NOMO-1 treated with DMSO at 0.1 percent for 48 hours (cell line): ENCODE measurements around the gene ANAPC4.
A peak's percentile ranks its signal among the peaks of the same experiment; 100 is the strongest.
"Not testable (repeated sequence)": the region's sequence is repeated elsewhere in the genome, so short reads cannot be mapped to it uniquely, and the experiment has no call there.

ENCODE experiments used
- DNase-seq: peaks from one replicate; lab custom pipeline; 2025; ENCODE audit not compliant: unreplicated experiment; lab: John Stamatoyannopoulos, UW

Gene ANAPC4, protein sequence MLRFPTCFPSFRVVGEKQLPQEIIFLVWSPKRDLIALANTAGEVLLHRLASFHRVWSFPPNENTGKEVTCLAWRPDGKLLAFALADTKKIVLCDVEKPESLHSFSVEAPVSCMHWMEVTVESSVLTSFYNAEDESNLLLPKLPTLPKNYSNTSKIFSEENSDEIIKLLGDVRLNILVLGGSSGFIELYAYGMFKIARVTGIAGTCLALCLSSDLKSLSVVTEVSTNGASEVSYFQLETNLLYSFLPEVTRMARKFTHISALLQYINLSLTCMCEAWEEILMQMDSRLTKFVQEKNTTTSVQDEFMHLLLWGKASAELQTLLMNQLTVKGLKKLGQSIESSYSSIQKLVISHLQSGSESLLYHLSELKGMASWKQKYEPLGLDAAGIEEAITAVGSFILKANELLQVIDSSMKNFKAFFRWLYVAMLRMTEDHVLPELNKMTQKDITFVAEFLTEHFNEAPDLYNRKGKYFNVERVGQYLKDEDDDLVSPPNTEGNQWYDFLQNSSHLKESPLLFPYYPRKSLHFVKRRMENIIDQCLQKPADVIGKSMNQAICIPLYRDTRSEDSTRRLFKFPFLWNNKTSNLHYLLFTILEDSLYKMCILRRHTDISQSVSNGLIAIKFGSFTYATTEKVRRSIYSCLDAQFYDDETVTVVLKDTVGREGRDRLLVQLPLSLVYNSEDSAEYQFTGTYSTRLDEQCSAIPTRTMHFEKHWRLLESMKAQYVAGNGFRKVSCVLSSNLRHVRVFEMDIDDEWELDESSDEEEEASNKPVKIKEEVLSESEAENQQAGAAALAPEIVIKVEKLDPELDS

DNA sequence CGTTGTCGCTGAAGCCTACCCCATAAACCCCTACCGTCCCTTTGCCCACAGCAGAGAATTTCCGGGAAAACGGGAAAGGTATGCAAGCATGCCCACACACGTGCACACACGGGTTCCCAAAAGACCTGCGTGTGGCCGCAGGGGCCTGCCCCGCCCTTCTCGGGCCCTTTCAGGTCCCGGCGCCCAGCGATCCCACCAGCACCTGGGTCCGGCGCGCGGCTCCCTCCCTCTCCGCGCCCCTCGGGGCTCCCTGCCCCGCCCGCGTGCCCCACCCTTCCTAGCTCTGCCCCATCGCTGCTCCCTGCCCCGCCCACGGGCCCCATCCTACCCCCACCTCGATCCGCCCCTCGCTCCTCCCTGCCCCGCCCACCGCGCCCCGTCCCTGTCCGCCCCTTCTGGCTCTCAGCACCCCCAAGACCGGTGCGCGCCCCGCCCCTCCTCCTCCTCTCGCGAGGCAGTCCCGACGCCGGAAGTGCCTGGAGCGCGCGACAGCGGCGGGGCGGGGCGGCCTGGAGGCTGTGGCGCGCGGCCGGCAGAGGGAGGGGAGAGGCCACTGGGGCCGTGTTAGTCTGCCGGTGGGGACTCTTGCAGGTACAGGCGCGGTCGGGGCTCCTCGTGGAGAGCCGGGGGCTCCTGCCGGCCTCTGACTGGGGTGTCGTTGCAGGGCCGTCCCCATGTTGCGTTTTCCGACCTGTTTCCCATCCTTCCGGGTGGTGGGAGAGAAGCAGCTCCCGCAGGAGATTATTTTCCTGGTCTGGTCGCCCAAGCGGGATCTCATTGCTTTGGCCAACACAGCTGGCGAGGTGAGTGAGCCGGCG, at the start of gene ANAPC4:
ANAPC4 (plus strand) TSS at position 510 of the 818 bp plus-strand sequence; CDS start at position 675, 165 bp downstream.
- peak; percentile 93 for DNase-seq

DNA sequence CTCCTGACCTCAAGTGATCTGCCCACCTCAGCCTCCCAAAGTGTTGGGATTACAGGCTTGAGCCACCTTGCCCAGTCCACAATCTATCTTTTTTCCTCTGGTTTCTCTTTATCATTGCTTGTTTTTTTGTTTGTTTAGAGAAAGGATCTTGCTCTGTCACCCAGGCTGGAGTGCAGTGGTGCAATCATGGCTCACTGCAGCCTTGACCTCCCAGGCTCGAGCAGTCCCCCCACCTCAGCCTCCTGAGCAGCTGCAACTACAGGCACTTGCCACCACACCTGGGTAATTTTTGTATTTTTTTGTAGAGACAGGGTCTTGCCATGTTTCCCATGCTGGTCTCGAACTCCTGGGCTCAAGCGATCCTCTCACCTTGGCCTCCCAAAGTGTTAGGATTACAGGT, 48.6 kb upstream of the ANAPC4 start:
- DNase-seq, result not testable (repeated sequence)

DNA sequence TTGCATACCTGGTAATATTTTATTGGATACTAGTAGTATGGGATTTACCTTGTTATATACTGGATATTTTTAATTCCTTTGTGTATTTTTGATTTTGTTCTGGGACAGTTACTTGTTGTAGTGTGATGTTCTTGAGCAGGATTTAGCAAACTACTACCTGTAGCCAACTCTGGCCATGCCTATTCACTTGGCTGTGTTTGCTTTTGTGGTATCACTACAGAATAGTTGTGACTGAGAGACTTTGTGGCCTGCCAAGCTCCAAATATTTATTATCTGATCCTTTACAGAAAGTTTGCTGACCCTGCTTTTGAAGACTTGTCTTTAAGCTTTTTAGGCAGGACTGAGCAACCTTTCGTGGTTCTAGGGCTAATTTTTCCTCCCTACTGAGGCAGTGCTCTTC, 46.7 kb upstream of the ANAPC4 start:
- no peak for DNase-seq

DNA sequence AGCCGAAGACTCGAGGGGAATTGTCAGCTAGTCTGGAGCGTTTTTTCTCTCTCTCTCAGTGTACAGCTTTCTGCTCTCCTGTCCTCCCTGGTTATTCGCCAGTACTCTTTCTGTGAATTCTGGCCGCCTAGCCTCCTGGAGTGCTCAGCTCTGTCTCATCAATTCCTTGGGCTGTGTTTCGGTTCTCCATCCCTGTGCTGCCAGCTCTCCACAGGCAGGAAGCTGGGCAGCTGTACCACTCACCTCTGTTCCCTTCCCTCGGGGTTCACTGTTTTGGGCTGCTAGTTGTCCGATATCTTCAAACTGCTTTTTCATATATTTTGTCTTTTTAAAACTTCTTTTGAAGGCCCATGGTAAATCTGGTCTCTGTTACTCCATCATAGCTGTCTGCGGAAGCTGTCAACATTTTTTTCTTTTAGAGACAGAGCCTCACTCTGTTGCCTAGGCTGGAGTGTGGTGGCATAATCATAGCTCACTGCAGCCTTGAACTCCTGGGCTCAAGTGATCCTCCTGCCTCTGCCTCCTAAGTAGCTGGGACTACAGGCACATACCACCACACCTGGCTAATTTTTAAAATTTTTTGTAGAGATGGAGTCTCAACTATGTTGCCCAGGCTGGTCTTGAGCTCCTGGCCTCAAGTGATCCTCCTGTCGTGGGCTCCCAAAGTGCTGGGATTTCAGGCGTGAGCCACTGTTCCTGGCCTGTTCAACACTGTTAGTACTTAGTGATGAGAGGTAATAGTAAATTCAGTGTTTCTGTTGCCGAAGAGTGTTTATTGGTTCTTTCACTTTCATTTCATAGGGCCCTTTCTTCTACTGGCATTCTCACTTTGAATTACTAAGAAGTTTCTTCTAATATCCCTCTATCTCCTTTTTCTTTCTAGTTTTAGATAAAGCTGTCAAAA, 45.9 kb upstream of the ANAPC4 start:
- no peak for DNase-seq

DNA sequence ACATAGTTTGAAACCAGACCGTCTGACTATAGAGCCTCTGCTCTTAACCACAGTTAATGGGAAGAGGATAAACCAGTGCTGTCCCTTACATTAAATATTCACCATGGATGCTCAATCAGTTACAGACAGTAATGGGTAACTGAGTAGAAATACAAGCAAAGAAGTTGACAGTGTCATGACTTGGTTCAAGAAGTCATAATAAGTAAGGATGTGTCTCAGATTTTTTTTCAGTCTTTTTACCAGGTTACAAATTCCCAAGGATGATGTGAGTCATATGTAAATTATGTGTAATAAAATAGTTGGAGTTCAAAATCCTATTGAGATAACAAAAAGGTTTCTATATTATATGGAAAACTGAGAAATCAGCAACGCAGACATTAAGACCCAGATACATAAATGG, 33.4 kb upstream of the ANAPC4 start:
- no peak for DNase-seq

DNA sequence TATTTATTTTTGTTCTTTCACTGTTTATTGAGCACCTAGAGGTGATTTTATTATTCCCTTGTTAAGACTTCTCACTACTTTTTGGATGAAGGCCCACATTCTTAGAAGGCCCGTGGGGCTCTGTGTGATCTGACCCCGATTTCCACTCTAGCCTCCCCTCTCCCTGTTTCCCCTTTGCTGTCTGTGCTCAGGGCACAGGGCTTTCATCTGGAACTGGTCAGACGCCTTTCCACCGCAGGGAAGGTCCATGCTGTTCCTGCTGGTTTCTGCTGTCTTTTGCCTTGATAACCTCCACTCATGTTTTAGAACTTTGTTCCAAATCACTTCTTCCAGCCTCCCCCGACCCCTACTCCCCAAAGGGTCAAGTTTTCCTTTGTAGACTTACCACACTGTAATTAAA, 31.3 kb upstream of the ANAPC4 start:
- DNase-seq, result no peak

DNA sequence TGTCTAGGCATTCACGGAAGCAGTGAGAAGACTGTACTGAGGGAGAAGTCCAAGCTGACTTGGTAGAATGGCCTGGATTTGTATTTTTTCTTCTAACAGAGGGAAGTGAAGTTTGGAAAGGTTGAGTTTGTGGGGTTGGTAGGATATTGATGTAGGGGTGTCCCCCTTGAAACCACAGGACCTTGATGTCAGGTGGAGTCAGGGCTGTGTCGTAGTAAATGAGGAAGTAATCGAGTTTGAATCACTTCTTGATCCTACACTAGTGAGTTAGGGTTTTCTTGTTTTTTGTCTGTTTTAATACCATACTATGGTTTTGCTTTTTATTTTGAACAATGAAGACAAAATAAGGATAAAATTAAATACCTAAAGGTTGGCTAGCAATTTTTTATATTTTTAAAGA, 30.1 kb upstream of the ANAPC4 start:
- peak; percentile 16 for DNase-seq

DNA sequence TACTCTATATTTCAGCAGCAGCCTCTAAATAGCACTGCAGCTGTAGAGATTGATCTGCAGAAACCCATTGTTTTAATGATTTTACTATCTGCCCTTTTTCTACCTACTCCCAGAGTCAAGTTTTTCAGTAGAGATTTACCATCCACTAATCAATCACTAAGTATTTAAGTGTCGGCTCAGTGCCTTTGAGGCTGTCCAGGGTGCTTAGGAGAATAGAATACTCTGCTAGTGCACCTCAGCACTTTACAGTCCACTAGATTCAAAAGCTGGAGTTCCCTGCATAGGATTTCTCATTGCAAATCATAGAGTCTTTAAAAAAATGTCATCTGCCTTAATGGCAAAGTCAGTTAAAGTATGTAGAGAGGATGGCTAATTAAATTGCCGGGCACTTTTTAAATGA, 29.6 kb upstream of the ANAPC4 start:
- DNase-seq, result no peak

DNA sequence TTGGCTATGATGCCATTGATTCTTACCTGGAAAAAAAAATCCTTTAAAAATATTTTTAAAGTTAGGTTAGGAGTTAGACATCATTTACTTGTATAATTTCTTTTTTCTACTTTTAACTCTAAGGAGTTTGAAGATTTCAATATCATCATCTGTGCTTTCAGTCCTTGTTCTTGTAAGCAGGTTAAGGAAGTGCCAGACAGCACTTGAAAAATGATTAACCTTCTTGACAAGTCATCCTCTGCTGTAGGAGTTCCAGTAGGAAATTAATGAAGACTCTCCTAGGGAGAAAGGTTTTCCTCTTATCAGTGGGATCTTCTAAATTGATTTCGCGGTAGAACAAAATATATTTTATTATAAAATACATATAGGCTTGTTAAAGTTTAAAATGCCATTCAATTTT, 29.1 kb upstream of the ANAPC4 start:
- no peak for DNase-seq

DNA sequence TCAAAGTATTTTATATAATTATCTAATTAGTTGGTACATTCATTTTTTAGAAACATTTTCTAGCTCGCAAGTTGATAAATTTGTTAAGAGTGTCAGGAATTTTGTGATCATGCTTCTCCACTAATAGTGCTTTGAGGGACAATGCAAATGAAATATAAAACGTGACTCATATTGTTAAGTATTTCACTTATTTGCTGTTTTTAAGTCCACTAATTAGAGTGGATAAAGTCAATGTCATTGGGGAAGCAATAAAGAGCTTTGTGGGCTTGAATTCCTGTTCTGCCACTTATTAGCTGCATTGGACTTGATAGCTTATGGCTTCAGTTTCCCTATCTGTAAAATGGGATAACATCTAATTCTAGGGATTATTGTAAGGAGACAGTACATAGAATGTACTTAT, 26.5 kb upstream of the ANAPC4 start:
- DNase-seq, result no peak

DNA sequence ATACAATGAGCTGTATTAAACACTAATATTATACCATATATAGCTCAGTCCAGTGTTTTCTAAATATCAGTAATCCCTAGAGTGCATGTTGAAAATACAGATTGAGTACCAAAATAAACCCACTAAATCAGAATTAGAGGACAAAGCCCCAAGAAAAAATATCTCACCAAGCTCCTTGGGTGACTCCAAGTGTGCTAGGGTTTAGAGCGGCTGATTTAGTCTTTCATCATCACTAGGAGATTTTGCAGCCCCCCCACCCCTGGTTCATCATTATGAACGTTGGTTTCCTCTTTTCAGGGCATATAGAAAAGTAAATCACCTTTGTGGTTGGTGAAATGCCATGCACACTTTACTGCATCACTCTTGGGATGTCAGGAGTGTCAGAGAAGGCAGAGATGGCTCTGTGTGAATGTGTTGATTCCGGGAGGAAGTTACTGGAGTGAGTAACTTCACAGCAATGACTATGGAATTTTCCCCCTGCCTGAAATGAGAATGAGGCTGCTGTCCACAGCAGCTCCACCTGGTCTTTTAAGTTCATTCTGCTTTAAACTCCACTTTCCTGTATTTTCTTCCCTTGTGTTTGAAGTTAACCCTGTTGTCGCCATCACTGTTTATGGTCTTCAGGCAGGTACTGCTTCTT, 25.2 kb upstream of the ANAPC4 start:
- no peak for DNase-seq

DNA sequence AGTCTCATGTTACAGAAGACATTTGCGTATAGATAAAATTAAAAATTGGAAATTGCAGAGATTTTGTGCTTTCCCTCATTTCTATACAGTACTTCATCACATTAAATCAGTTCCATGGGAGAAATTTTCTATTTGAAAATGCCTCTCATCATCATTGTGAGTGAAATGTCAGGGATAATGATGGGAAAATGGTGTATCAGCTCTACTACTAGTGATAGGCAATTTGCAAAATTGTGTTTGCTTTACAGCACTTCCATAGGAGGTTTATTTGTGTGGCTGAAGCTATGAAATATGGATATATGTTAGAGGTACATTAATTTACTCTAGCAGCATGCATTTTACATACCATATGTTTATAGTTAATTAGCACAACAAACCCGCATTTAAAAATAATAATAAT, 21.0 kb upstream of the ANAPC4 start:
- no peak for DNase-seq

DNA sequence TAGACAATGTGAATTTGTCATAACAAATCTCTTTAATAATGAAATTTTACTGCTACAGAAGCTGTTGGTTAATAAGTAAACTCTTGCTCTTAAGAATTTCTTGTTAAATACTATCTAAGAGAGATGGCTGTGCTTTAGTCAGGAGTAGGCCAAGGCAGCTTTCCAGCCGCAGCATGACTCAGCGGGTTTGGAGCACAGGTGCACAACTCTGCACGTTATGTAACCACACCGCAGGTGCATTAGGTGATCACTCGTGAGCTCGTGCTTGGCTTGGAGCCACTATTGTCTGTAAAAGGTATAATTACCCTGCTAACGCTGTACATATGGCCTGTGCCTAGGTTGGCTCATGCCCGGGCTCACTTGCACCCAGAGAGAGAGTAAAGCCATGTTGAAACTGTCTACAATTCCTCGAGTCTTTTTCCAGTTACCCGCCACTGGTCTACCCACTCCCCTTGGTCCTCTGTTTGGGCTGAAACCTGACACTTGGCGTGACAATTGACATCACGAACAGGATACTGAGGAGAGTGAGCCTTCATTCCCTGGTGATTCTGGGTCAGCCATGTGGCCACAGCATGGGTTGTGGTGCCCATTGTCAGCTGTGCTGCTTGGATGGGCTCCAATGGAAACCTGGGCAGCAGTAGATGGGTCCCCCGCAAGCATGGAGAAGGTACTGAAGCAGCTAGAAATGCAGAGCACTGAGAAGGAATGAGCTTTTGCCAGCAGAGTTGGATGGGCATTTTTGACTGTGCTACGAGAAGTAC, 18.4 kb upstream of the ANAPC4 start:
- DNase-seq, result no peak

DNA sequence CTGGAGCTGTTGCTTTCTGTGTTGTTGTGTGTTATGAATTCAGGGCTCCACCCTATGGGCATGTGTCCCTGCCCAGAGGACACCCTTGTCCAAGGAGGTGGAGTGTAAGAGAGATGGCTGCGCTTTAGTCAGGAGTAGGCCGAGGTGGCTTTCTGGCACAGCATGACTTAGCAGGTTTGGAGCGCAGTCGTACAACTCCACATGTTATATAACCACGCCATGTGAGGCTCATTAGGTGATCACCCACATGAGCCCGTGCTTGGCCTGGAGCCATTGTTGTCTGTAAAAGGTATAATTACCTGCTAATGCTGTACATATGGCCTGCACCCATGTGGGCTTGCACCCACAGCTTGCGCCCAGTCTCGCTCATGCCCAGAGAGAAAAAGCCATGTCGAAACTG, 15.8 kb upstream of the ANAPC4 start:
- no peak for DNase-seq

DNA sequence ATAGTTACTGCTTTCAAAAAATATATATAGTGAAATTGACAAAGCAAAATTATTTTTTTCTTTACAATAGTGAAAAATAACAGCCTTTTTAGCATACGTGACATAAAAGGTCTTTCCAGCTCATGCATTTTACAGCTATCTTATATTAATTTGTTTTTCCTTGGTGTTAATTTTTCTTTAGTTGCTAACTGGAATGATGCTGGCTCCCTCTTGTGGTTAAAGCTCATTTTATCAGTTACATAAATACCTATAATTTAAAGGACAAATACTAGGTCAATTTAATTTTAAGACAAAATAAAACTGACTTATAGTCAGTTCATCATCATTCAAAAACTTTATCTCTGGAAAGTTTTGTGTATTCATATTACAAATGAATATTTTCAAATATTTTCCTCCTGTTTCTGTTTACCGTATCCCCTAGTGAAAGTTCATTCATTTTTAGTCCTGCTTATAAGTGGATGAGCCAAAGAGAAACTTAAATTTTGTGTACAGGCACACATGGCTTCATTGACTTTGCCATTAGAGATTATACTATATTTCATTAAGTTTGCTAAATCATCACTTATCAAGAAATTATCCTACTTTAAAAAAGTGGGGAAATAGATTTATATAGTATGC, 9.9 kb upstream of the ANAPC4 start:
- peak; percentile 28 for DNase-seq

DNA sequence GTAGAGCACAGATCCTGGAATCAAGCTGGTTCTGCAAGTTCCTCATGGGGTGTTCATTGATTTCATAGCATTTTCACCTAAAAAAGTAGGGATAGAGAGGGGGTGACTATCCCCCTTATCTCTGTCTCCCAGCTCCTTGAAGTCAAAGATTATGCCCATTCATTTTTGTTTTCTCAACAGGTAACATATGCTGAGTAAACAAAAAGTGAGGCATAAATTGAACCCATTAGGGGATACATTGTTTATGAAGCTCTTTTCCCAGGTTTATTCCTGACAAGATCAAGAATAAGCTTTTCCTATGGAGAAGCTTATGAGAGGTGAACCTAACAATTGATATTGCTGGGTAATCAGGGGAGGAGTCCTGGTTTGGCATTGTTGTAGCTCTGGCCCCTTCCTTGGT, 9.2 kb upstream of the ANAPC4 start:
- DNase-seq, result no peak

DNA sequence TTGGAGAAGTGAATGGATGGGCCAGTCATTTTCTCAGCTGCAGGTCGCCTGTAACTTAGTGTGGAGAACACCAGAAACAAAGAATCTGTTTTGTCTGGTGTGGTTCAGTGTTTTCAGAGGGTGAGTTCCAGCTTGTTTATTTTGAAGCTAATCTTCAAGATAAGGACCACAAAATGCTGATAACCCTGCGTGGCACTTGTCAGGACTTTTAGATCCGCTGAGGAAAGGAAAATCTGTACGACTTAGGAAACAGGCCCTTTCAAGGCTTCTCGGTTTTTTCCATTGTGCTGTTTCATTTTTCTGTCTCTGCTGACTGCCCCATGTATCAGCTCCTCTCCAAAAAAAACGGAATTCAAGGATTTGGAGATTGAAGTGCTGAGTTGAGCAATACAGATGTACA, 8.7 kb upstream of the ANAPC4 start:
- DNase-seq, result no peak

DNA sequence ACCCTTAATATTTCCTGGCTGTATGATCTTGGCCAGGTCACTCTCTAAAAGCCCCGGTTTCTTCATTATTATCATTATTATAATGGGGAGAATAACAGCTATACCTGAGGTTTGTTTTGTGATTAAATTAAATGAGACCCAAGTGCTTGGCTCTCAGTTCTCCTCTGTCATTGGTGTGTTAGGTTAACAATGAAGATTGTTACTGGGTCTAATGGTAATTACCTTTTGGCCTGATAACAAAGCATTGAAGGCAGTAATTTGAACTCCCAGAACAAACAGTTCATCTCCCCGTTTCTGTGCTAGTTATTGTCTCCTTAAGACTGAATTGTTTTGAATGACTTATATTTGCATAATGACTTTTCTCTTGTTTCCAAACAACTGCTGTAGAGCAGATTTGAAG, 6.8 kb upstream of the ANAPC4 start:
- DNase-seq, result no peak

DNA sequence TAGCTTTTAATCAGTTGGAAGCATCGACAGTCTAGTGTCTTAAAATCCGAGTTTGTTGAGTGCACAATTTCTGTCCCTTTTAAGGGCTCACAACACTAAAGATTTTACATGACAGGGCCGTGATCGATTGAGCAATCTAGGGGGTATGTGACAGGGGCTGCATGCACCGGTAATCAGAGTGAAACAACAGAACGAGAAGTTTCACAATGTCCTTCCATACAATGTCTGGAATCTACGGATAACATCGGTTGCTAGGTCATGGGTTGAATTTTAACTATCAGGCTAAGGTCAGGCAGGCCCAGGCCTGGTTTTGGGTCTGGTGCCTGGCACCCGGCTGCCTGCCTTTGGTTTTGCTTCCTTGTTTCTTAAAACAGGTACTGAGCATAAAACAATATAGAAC, 4.5 kb upstream of the ANAPC4 start:
- DNase-seq, result not testable (repeated sequence)
